ENCODE measurements around the gene MOB3C.

The MOB3C gene

DNA sequence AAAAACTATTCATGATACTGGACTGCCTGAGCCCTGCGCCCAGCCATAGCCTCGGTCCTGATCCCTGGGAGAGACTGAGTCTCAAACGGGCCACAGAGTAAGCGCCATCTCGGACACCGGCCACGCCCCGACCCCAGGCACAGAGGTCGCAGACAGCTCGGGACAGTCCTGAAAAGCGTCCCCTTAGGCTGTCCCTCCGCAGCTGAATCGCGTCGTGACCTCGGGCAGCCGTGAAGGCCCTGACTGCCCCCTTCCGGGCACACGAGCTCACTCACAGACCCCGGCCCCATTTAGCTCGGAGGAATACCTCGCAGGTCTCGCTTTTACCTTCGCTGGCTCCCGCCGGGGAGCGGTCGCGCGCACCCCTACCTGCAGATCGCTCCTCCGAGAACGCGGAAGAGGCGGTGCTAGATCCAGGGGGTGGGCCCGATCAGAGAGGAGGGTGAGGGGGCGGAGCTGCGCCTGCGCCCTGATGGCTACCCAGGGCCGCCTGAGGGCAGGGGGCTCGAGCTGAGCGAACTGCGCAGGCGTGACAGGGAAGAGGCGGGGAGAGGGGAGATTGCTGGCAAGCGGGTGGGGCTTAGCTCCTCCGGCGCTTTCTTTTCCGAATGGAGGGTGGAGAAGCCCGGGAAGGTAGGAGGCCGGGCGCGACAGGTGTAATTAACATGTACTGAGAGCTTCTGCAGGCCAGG lies 12.6 kb downstream of the MOB3C start, which contains the start of gene MKNK1:
Gene MKNK1 (minus strand): TSS at position 411 of the 692 bp plus-strand sequence. CDS start 20,941 bp downstream, outside the sequence.
- DNase-seq: peak; percentile 96

DNA sequence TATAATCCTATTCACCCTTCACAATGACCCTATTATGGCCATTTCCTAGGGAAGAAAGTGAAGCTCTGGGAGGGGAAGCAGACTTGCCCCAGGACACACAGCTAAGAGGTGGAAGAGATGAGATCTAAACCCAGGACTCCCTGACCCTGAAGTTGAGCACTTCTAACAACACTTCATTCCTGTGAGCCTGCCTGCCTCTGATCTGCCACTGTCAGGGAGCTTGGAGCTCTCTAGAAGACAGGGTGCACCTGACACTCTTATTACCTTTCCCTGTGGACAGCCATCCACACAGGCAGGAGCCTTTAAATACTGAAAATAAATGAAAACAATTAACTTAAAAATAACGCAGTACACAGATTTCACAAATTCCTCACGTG lies 13.1 kb downstream of the MOB3C start:
- DNase-seq: no peak

DNA sequence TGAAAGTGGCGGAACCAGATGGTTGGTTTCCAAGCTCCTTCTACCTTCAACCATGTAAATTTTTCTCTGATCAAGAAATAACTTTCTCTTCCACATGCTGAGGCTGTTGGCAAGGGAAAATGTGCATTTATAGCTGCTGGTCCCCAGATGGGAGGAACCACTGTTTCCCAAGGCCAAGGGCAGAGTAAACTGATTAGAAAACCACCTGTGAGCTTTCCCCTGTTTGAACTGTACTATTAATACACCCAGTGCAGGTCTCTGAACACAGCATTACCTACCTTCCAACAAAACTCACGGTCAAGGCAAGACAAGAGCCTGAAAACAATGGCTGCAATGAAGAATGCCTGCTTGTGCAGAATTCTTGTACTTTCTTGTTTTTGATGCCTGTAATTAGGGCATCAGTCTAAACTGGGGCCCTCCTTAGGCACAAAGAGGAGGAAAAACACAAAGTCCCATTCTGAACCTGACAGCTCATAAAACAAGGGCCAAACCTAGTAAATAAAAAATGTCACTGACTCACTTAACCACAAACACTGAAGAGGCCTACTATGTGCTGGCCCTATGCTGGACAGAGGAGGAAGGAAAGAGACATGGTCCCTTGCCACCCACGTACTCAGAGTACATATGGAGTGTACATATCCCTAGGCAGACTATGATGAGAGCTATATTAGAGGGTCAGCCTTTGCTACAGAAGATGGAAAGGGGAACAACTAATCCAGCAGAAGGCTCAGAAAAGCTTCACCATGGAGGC lies 15.2 kb downstream of the MOB3C start:
- DNase-seq: no peak

DNA sequence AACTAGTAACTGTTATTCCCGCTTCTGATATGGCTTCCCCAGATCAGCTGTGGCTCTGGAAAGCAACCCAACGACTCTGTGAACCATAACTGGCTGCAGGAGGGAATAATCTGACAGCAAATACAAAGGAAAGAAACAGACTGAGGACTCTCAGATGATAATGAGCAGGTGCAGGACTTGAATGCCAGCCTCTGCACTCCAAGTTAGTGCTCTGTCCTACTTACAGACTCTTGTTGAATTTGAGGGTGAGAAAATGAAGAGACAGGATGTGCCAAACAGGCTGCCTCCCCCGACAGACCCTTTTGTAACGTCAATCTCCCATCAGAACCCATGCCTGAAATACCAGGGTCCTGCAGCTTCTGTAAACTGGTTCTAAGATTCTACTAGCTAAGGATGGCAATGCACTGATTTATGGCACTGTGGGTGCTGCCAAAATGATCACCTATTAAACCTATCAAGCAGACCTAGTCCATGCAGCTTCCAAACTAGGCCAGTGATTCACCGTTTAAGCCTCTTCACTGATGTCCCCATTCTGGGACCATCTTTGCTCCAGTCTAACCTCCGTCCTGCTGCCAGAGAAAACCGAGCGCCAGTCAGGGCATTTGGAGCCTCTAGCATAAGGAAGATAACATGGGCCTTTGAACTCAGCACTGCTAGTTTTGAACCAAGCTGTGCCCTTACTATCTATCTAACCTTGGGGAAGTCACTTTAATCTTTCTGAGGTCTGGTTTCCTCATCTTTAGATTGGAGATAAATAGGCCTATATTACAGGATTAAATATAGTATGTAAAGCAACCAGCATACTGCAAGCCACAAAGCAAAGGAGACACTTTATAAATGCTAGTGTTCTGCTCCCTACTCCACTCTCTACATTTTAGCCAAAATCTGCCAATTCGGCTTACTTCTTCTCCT lies 17.3 kb downstream of the MOB3C start:
- DNase-seq: no peak

DNA sequence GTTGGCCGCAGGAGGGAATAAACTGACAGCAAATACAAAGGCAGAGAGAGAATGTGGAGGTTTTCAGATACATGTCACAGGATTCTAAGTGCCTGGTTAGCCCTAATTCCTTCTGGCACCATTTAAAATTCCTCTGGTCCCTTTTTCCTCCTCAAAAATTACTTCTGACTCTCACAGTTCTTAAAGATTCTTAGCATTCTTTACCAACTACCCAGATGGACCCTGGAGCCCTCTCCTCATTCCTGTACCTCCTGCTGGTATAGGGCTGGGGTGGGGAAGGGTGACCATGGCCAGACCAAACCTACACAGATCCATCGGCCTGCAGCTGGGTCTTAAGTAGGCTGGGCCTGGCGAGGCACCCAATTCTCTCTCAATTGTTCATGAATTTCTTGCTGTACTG lies 19.8 kb downstream of the MOB3C start:
- DNase-seq: no peak

DNA sequence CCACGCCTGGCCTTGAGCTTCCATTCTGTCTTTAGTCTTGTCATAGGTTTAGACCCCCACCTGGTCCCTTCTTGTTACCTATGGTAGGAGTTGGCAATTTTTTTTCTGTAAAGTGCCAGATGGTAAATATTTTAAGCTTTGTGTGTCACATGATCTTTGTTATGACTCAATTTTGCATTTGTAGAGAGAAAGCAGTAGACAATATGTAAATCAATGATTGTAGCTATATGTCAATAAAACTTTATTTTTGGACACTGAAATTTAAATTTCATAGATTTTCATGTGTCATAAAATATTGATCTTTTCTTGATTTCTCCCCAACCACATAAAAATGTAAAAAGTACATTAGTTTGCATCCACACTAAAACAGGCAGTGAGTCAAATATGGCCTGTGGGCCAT lies 20.6 kb downstream of the MOB3C start:
- no peak for DNase-seq

DNA sequence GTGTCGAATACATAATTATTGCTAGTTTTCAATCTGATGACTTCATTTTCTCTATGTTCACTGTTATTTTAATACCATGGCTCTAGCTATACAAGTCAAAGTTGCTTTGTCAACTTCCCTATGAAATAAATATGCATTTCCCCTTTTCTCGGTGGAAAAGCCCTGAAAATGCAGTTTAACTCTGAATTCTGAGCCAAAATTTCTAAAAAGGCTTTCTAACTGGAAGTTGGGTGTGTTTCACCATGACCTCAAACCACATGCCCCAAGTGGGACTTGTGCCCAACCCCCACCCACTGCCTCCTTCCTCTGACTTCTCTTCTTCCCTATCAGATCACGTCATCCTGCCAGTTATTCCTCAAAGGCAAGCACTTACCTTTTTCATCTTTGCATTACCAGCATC lies 21.5 kb downstream of the MOB3C start:
- no peak for DNase-seq

DNA sequence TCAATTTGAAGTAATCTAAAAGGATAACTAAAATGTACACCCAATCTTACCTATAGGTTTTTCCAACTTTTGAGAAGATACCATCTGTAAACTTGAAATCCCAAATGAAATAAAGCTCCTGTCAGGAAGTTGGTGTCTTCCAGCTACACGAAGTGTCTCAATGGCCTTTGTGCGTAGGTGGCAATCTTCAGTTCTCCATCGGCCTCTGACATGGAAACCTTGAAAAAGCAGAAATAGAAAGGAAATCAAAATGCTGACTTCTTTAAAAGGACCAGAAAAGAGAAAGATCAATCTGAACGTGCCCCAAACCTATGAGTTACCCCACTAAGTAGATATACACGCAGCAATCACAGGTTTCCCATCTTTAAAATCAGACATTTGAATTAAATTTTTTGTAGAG lies 22.5 kb downstream of the MOB3C start:
- DNase-seq: no peak

DNA sequence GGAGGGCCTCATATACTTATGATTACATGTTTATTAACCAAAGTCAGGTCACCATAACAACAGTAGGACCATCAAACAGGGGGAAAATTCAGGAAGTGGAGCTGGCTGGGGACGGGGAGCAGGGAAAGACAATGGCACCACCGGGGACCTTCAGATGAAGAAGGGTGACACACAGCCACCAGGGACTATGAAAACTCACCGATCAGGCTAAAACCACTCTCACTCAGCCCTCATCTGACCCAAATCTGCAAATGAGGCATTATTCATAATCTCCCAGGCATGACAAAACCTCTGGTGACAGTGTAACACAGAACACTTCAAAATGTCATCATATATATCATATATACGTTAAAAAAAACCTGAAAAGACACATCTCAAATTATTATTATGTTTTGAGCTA lies 23.8 kb downstream of the MOB3C start:
- no peak for DNase-seq

DNA sequence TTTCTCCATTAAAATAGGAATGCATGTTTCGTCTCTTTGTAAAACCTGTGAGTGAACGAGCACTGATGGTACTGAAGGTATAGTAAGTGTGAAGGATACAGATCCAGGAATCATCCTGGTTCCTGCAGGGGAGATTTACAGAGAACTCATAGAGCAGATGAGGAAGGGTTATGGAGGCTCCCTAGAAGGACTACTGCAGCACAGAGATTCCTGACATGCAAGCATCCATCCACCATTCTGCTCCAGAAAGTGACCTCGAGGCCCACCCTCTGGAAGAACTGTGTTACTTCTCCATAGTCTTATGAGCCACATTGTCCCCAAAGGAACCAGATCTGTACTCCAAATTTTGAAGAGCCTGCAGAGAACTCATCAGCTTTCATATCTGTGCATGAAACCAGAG lies 27.1 kb downstream of the MOB3C start:
- no peak for DNase-seq

DNA sequence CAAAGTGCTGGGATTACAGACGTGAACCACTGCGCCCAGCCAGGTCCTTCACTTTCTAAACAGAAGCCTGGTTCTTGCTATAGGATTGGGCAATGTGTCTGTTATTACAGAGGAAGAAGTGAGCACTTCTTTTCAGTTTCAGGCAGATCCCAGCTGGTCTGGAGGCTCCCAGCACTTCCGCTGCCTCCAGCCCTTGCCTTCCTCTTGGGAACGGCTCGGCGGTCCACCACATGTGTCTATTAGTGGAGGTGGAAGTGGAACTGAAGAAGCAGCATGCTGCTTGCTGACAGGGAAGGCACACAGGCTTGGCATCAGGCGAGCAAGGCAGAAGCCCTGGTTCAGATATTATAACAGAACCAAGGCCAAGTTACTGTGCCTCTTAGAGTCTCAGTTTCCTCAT lies 29.5 kb downstream of the MOB3C start:
- no peak for DNase-seq

DNA sequence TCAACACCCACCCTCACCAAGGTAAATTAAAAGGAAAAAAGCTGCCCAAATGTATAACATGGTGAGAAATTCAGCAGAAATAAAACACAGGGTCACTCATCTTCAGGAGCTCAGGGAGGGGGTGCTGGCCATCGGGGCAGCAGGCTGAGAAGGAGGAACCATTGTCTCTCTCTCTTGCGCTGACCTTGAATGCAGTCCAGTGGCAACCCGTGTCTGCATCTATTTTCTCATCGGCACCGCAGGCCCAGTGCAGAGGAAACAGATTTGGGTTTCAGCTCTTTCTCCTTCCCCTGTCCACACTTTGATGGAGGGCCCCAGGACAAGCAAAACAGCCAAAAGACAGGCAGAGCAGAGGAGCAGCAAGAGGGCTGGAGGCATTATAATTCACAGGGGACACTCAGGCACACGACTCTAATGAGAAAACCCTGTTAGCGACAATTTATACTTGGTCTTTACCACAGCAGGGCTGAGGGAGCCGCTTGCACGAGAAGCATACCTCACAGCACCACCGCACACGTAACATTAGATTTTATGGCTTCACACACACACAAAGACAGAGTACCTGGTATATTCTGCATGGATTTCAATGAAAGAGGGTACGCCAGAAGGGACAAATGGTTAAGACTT lies 31.2 kb downstream of the MOB3C start:
- DNase-seq: no peak

DNA sequence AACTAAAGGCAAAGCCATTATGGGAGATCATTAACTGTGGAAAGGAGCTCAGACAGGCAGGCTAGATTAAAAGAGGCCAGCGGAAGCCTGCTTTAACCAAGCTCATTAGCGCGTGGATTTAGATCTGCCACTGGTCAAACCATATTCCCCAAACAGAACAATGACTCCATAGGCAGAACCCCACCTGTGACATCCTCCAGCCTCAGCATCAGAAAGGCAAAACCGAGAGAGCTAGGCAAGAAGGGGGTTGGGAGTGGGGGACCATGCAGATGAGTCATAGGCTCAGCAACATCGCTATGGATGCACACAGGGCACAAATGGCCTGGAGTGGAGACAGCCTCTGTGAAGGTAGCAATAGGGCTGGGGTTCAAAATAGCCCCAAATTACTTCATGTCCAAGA lies 33.1 kb downstream of the MOB3C start:
- DNase-seq: no peak

DNA sequence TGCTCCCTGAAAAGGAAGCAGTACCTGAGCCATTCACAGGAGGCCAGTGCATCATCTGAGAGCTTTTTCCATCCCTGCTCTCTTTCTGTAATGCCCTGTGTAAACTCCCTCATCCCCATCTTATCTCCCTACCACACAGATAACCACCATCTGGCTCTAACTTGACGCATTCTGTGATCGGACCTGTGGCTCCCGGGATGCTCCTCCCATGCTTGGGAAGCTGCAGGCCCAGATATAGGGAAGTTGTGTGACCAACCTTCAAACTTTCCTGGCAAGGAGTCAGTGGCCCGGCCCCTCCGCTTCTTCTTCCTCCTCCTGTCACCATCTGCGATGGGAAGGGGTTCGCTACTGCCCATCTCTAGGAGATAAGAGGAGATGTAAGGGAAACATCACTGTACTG lies 33.6 kb downstream of the MOB3C start:
- DNase-seq: no peak

DNA sequence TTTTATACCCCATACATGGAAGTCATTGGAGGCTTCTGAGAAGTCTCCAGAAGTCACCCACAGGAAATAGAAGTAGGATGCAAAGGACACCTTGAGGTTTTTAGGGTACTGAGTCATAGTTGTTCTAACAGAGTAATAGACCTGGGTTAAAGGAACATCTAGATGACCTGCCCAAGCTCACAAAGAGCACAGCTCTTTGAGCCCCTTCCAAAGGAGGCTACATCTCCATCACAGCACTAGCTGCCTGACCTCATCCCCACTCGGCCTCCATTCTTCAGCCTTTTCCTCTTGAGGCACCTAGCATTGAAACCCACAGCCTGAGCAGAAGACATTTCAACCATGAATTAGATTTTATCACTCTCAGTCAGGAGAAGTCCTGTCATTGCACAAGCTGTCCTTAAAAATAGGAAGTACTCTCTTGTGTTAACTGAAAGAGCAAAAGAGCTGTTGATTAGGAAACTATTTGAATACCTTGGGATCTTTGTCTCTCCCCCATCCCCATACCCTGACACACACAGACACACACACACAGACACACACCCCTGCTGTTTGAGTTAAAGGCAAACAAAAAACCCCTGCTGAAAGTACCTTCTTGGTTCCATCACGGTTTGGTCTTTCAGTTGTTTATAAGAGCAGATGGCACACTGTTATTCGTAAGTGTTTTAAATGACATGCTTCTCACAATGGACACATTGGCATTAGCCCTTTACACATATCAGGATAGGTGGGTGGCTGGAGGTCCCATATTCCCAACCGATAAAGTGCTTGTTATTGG lies 34.7 kb downstream of the MOB3C start:
- no peak for DNase-seq

DNA sequence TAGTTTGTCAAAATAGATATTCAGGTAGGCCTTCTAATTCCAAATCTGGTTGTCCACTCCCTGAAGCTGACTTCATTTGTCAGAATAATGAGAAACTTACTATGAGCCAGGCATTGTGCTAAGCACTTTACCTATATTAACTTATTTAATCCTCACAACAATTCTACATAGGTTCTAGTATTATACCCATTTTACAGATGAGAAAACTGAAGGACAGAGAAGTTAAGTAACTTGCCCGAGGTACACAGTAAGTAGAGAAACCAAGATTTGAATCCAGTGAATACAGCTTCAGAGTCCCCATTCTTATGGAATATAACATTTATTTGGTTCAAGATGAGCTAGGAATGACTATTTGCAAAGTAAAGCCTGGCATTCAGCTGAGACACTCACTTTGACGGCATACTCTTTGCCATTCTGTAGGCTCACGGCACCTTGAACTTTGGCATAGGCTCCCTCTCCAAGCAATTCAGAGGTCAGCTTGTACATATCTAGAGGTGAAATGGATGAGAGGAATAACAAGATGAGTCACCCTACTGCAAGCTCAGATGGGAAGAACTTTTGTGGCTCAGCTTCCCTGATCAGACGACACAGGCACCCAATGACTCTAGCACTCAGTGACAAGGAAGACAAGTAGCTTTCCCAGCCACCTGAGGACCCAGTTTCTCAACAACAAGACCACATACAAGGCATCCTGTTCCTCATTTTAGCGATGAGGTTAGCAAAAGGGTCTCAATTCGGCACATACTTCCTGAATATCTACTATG lies 36.3 kb downstream of the MOB3C start:
- no peak for DNase-seq

DNA sequence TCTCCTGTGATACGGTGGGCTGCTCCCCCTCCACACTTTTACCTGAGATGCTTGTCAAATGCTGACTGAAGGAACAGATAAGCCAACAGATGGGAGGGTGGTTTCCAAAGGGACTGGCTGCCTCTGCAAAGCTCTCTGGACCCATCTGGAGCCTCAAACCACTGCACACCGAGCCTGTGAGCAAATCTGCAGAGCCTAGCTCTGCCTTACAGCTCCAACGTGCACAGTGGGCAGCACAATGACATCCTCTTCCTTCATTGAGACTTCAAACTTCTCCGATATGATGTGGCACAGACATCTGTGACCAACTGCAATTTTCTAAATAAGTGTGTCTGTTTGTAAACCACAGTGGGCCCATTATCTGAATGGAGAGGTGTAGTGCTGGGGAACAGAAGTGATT lies 38.9 kb downstream of the MOB3C start:
- DNase-seq: peak; percentile 25

DNA sequence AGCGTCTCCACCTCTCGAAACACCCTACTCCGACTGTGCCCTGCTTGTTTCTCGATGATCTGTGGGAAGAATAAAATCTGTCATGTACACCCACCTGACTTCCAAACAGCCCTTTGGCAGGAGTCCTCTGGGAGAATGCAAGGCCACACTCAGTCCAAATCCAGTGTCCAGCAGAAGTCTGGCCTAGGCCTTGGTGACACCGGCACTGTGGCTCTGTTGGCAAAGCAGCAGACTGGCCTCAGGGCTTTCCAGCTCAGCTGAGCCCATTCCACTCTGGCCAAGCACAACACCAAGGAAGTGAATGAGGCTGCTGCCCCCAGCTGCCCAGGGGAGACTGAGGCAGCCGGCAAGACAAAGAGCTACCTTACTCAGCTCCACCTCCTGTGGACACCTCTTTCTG lies 40.0 kb downstream of the MOB3C start:
- DNase-seq: no peak

DNA sequence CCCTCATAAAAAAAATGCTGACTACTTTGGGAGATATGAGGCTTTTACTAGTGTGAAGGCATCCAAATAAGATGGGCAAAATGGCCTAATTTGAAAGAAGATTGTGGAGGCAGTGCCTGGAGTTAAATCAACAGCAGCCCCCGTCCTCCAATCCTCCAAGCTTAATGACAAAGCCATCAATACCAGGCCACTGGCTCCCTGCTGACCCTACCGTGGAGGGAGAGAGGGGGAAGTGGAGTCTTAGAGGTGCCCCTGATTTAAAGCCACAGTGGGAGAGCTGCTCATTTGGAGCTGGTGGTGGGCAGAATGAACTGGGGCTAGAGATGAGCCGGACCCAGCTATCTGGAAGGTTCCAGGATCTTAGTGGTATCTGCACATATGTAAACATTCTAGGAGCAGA lies 40.8 kb downstream of the MOB3C start:
- no peak for DNase-seq

DNA sequence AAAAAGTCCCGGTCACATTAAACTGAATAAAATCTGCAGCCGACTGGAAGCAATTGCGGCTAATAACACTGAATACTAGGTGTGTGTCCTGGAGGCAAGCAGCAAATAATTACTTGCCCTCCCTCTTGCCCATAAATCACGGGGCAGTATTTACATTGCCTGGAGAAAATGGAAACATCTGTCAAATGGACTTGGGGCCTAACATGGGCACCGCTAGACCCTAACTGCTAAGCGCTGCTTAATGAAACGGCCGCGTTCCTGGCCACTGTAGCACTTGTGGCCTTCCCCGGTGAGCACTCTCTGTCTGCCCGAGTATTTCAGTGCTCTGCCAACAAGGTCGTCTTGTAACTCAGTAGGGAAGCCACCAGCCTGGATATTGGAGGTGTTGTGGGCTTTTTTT lies 41.3 kb downstream of the MOB3C start:
- no peak for DNase-seq

DNA sequence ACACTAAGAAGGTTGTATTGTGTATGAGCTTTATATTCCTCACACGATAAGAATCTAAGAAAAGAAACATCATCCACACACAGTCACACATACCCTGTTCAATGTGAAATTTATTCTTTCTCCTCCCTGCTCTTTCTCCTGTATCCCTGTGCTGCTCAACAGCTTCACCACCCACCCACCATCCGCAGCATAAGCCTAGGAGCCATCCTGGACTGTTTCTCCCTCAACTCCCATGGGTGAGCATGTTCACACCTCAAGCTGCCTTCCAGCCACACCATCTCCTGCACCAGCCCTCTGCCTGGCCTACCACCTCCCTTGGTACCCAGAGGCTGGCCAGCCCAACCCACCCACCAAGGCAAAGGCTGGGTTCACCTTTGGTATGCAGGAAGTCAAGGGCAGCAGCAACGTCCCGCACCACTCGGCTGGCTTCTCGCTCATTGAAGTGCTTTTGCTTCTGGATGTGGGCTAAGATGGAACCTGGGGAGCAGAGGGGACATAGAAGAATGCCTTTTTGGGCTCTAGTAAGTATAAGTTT lies 44.9 kb downstream of the MOB3C start:
- no peak for DNase-seq

Data from NCI-H1694 (cell line).